Measurements from ENCODE around the gene C1QTNF6. TPM values are rescaled to one million over a fixed set of nuclear protein-coding genes. Genes with fewer than 3 reads are reported as not detected.
"Not testable (repeated sequence)": the region's sequence is repeated elsewhere in the genome, so short reads cannot be mapped to it uniquely, and the experiment has no call there.

C1QTNF6 gene
- total RNA-seq, 1 donor from 2014 or later, result 6.0 TPM

DNA sequence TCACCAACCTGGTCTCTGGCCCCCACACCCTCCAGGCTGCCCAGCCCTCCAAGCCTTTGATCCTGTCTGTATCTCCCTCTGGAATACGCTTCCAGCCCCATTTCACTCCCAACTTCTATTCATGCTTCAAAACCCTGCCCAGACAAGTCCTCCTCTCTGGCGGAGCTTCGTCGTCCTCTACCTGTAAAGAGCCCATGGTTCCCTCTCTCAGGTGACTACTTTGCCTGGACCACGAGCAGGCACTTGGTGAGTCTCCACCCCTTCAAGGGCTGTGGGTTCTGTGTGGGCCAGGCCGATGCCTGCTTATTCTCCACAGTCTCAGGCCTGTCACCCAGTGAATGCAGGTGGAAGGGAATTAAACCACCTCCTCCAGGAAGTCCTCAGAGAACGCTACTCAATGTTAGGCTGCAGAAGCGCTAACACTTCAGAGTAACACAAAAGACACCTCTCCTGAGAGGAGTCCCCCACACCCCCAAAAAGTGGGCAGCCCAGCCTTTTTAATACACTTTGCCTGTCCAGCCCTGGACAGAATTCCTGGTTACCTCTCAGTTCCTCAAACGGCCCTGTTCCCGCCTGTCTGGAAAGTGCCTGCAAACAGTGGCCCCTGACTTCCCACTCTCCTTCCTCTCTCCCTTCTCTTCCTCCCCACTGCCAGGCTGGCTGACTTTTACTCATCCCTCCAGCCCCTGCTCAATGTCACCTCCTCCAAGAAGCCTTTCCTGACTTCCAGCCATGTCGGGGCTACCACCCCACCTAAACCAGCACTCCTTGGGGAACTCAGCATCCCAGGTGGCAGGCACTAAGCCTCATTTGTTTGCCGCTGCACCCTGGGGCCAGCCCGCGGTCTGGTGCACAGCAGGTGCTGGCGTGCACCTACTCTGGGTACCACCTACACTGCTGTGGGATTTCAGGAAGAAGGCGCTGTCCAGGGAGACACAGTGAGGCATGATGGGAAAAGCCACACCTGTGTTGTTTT lies 47.0 kb upstream of the C1QTNF6 start:
- peaks cover 16% of the 10 kb centered on the region for H3K4me1 ChIP-seq (ENCODE audit: insufficient read depth, low read length)
- H3K4me3 Mint-ChIP-seq (ENCODE audit: unreplicated experiment), result no peak overlapping the region
- no peaks in the 10 kb centered on the region for H4K20me1 ChIP-seq (ENCODE audit: insufficient read depth, low read length)
- TF ChIP-seq, protein P1, sequence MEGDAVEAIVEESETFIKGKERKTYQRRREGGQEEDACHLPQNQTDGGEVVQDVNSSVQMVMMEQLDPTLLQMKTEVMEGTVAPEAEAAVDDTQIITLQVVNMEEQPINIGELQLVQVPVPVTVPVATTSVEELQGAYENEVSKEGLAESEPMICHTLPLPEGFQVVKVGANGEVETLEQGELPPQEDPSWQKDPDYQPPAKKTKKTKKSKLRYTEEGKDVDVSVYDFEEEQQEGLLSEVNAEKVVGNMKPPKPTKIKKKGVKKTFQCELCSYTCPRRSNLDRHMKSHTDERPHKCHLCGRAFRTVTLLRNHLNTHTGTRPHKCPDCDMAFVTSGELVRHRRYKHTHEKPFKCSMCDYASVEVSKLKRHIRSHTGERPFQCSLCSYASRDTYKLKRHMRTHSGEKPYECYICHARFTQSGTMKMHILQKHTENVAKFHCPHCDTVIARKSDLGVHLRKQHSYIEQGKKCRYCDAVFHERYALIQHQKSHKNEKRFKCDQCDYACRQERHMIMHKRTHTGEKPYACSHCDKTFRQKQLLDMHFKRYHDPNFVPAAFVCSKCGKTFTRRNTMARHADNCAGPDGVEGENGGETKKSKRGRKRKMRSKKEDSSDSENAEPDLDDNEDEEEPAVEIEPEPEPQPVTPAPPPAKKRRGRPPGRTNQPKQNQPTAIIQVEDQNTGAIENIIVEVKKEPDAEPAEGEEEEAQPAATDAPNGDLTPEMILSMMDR (IDR thresholded peaks at IDR 0.05; ENCODE audit: insufficient read depth, low read depth, low read length), result no peak
- no peak for TF ChIP-seq EZH2 (IDR thresholded peaks at IDR 0.05; ENCODE audit: insufficient read depth, low read length)
- no peak overlapping the region for H3K4me3 ChIP-seq (ENCODE audit: insufficient read depth, low read depth, low read length)
- no peak overlapping the region for H3K4me2 ChIP-seq (ENCODE audit: low read length)
- H3K27me3 Mint-ChIP-seq (ENCODE audit: low read depth, unreplicated experiment), result peaks cover 27% of the 10 kb centered on the region
- FAIRE-seq (no peak), DNase-seq (ENCODE audit: low read depth) (no peak)
- no peaks in the 10 kb centered on the region for H3K9me3 ChIP-seq (ENCODE audit: insufficient read depth, low read depth, low read length)
- H3K9ac ChIP-seq (ENCODE audit: low read length), result no peak overlapping the region
- H3K36me3 ChIP-seq (ENCODE audit: insufficient read depth, low read length), result no peaks in the 10 kb centered on the region
- peak overlapping the region; percentile 81 for H3K27ac Mint-ChIP-seq (ENCODE audit: unreplicated experiment)
- peaks cover 2% of the 10 kb centered on the region for H3K27me3 ChIP-seq (ENCODE audit: insufficient read depth, low read length)
- no peaks in the 10 kb centered on the region for H3K9me3 Mint-ChIP-seq (ENCODE audit: unreplicated experiment)
- no peak overlapping the region for H3K27ac ChIP-seq (ENCODE audit: low read depth, low read length)
- H3K4me1 Mint-ChIP-seq (ENCODE audit: low read depth, unreplicated experiment), result peaks cover 8% of the 10 kb centered on the region
- no peaks in the 10 kb centered on the region for H3K79me2 ChIP-seq (ENCODE audit: insufficient read depth, low read length)
- no peaks in the 10 kb centered on the region for H3K36me3 Mint-ChIP-seq (ENCODE audit: low read depth, unreplicated experiment)
- no peak overlapping the region for H2AFZ ChIP-seq (ENCODE audit: low read depth, low read length)

DNA sequence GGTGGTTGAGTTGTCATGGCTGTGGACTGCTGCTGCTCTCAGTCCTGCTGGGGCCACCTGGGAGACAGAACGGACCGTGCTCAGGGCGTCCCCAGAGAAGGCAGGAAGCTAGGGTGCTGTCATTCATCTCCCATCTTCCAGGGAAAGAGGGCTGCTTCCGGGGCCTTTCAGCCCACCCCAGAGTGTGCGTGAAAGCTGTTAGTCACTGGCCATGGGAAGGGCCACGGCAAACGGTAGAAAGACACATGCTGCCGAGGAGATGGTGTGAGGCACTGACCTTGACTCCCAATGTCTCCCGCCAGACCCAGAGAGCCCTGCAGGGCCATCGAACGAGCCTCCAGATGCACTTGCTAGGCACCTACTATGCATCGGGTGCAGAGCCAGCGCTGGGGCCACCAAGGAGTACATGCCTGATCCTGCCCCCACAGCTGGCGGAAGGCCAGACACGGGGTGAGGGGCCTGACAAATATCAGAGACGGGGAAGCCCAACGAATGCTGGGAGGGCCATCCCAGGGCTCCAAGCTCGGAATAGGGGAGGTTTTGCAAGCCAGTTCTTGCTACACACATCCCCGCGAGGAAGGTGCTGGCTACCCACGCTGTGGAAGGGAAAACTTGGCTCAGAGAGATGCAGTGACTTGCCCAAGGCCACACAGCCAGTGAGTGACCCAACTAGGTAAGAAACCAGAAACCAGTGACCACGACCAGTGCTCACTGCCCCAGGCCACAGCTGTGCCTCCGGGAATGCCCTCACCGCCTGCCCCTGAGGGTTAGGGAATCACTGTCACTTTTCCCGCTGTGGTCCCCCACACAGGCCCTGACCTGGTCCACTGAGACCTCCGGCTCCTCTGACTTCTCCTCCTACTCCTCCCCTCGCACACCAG lies 45.9 kb upstream of the C1QTNF6 start:
- peaks cover 28% of the 10 kb centered on the region for H3K27me3 Mint-ChIP-seq (ENCODE audit: low read depth, unreplicated experiment)
- H3K27ac Mint-ChIP-seq (ENCODE audit: unreplicated experiment), result peak overlapping the region; percentile 81
- H3K36me3 ChIP-seq (ENCODE audit: insufficient read depth, low read length), result no peaks in the 10 kb centered on the region
- no peaks in the 10 kb centered on the region for H3K79me2 ChIP-seq (ENCODE audit: insufficient read depth, low read length)
- no peaks in the 10 kb centered on the region for H3K9me3 Mint-ChIP-seq (ENCODE audit: unreplicated experiment)
- H3K4me1 Mint-ChIP-seq (ENCODE audit: low read depth, unreplicated experiment), result peaks cover 16% of the 10 kb centered on the region
- H3K4me3 ChIP-seq (ENCODE audit: insufficient read depth, low read depth, low read length), result no peak overlapping the region
- TF ChIP-seq EZH2 (IDR thresholded peaks at IDR 0.05; ENCODE audit: insufficient read depth, low read length), result no peak
- TF ChIP-seq, protein P1 (IDR thresholded peaks at IDR 0.05; ENCODE audit: insufficient read depth, low read depth, low read length), result no peak
- H3K9me3 ChIP-seq (ENCODE audit: insufficient read depth, low read depth, low read length), result no peaks in the 10 kb centered on the region
- H3K36me3 Mint-ChIP-seq (ENCODE audit: low read depth, unreplicated experiment), result no peaks in the 10 kb centered on the region
- DNase-seq (ENCODE audit: low read depth) (no peak), FAIRE-seq (no peak)
- H3K4me3 Mint-ChIP-seq (ENCODE audit: unreplicated experiment), result no peak overlapping the region
- H2AFZ ChIP-seq (ENCODE audit: low read depth, low read length), result no peak overlapping the region
- H3K4me2 ChIP-seq (ENCODE audit: low read length), result no peak overlapping the region
- no peak overlapping the region for H3K27ac ChIP-seq (ENCODE audit: low read depth, low read length)
- H3K27me3 ChIP-seq (ENCODE audit: insufficient read depth, low read length), result peaks cover 2% of the 10 kb centered on the region
- no peak overlapping the region for H3K9ac ChIP-seq (ENCODE audit: low read length)
- H4K20me1 ChIP-seq (ENCODE audit: insufficient read depth, low read length), result no peaks in the 10 kb centered on the region
- H3K4me1 ChIP-seq (ENCODE audit: insufficient read depth, low read length), result peaks cover 26% of the 10 kb centered on the region

DNA sequence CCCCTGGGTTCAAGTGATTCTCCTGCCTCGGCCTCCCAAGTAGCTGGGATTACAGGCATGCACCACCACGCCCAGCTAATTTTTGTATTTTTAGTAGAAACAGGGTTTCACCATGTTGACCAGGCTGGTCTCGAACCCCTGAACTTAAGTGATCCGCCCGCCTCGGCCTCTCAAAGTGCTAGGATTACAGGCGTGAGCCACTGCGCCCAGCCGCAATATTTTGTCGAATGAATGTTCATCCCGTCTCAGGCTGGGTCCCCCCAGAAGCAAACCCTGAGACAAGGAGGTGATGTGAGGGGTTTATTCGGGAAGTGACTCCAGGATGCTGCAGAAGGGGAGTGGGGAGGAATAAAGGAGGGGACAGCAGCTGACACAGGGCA lies 45.3 kb upstream of the C1QTNF6 start:
- not testable (repeated sequence) for H3K27ac Mint-ChIP-seq (ENCODE audit: unreplicated experiment); H3K9me3 ChIP-seq (ENCODE audit: insufficient read depth, low read depth, low read length); H2AFZ ChIP-seq (ENCODE audit: low read depth, low read length); H3K79me2 ChIP-seq (ENCODE audit: insufficient read depth, low read length); H3K4me2 ChIP-seq (ENCODE audit: low read length); H4K20me1 ChIP-seq (ENCODE audit: insufficient read depth, low read length); H3K9me3 Mint-ChIP-seq (ENCODE audit: unreplicated experiment); DNase-seq (ENCODE audit: low read depth); H3K27me3 ChIP-seq (ENCODE audit: insufficient read depth, low read length); FAIRE-seq; H3K9ac ChIP-seq (ENCODE audit: low read length); H3K36me3 ChIP-seq (ENCODE audit: insufficient read depth, low read length); H3K27ac ChIP-seq (ENCODE audit: low read depth, low read length); H3K4me3 Mint-ChIP-seq (ENCODE audit: unreplicated experiment); H3K36me3 Mint-ChIP-seq (ENCODE audit: low read depth, unreplicated experiment); H3K4me3 ChIP-seq (ENCODE audit: insufficient read depth, low read depth, low read length)
- peaks cover 33% of the 10 kb centered on the region for H3K4me1 ChIP-seq (ENCODE audit: insufficient read depth, low read length)
- Mint-ChIP-seq H3K27me3 (ENCODE audit: low read depth, unreplicated experiment) (peaks cover 27% of the 10 kb centered on the region), H3K4me1 (ENCODE audit: low read depth, unreplicated experiment) (peaks cover 22% of the 10 kb centered on the region)

Data from astrocyte (in vitro differentiated cells and primary cell).